ENCODE measurements around the gene RNU1-4. TPM values are rescaled to one million over a fixed set of nuclear protein-coding genes. Genes with fewer than 3 reads are reported as not detected.
"Not testable (repeated sequence)": the region's sequence is repeated elsewhere in the genome, so short reads cannot be mapped to it uniquely, and the experiment has no call there.

RNU1-4 gene
- polyA plus RNA-seq, 1 donor (not counting 4 experiments of a cell fraction or from before 2014, with no cell fraction given), result 67.0 TPM

DNA sequence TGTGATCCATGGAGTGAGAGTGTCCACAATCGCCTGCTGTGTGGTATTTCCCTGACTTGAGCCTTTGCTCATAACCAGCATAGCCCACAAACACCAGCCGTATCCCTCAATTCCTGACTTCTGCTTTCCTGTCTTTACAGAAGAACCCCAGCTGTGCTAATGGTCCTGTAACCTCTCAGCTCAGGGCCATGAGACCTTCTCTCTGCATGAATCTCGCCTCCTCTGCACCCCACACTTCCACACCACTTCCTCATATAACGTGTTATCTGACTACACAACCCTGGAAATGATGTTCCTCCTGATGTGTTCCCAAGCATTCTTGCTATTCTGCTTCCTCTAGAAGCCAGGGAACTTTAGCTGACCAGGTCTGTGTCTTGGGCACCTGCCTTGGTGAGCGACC is 41.3 kb downstream of the RNU1-4 start:
- FAIRE-seq; DNase-seq (ENCODE audit: low read depth, low spot score); H3K36me3 ChIP-seq (ENCODE audit: control insufficient read depth in 2 of 2, extremely low read depth in 1 of 2, insufficient read depth in 2 of 2, low read length in 2 of 2); H3K27me3 ChIP-seq (ENCODE audit: control insufficient read depth, extremely low read depth, insufficient read depth, low read length); H3K4me1 ChIP-seq (ENCODE audit: control insufficient read depth, extremely low read depth, insufficient read depth, low read length); H4K20me1 ChIP-seq (ENCODE audit: control insufficient read depth, extremely low read depth, insufficient read depth, low read length); H3K4me3 ChIP-seq (ENCODE audit: control insufficient read depth in 2 of 3, extremely low read depth in 1 of 3, insufficient read depth in 2 of 3, low read depth in 1 of 3, low read length in 3 of 3); H2AFZ ChIP-seq (ENCODE audit: control insufficient read depth, low read length); H3K9ac ChIP-seq (ENCODE audit: control insufficient read depth, extremely low read depth, insufficient read depth, low read length); H3K79me2 ChIP-seq (ENCODE audit: control insufficient read depth, insufficient read depth, low read length); H3K9me3 ChIP-seq (ENCODE audit: control insufficient read depth, low read depth, low read length); H3K4me2 ChIP-seq (ENCODE audit: control insufficient read depth, extremely low read depth, insufficient read depth, low read depth, low read length); H3K27ac ChIP-seq (ENCODE audit: control insufficient read depth, insufficient read depth, low read length); dilution Hi-C loops (cut with MboI; ENCODE audit: extremely low pct_ligation_motif_present, low sequenced_read_pairs); H3K9me1 ChIP-seq (ENCODE audit: control insufficient read depth, extremely low read depth, insufficient read depth, low read length): not testable (repeated sequence)

DNA sequence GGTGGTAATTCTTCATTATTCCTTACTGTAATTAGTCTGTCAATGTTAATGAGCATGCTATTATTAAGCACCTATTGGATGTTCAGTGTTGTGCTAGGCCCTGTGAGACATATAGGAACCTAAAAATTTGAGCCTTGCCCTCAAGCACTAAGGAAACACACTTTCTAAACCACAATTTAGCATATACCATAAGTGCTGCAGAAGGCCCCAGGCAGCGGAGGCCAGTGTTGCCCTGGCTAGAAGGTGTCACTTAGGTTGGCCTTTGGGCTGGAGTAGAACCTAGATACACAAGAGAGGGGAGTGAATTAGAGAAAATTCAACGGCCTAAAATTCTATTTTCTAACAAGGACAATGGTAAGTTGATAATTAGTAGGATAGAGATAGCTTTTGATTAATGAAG is 44.6 kb downstream of the RNU1-4 start:
- H3K36me3 ChIP-seq (ENCODE audit: control insufficient read depth in 2 of 2, extremely low read depth in 1 of 2, insufficient read depth in 2 of 2, low read length in 2 of 2); H3K4me1 ChIP-seq (ENCODE audit: control insufficient read depth, extremely low read depth, insufficient read depth, low read length); DNase-seq (ENCODE audit: low read depth, low spot score); H3K27me3 ChIP-seq (ENCODE audit: control insufficient read depth, extremely low read depth, insufficient read depth, low read length); H3K9ac ChIP-seq (ENCODE audit: control insufficient read depth, extremely low read depth, insufficient read depth, low read length); H3K27ac ChIP-seq (ENCODE audit: control insufficient read depth, insufficient read depth, low read length); dilution Hi-C loops (cut with MboI; ENCODE audit: extremely low pct_ligation_motif_present, low sequenced_read_pairs); H4K20me1 ChIP-seq (ENCODE audit: control insufficient read depth, extremely low read depth, insufficient read depth, low read length); H3K9me3 ChIP-seq (ENCODE audit: control insufficient read depth, low read depth, low read length); H3K4me2 ChIP-seq (ENCODE audit: control insufficient read depth, extremely low read depth, insufficient read depth, low read depth, low read length); H3K4me3 ChIP-seq (ENCODE audit: control insufficient read depth in 2 of 3, extremely low read depth in 1 of 3, insufficient read depth in 2 of 3, low read depth in 1 of 3, low read length in 3 of 3); FAIRE-seq; H2AFZ ChIP-seq (ENCODE audit: control insufficient read depth, low read length); H3K79me2 ChIP-seq (ENCODE audit: control insufficient read depth, insufficient read depth, low read length); H3K9me1 ChIP-seq (ENCODE audit: control insufficient read depth, extremely low read depth, insufficient read depth, low read length): not testable (repeated sequence)

DNA sequence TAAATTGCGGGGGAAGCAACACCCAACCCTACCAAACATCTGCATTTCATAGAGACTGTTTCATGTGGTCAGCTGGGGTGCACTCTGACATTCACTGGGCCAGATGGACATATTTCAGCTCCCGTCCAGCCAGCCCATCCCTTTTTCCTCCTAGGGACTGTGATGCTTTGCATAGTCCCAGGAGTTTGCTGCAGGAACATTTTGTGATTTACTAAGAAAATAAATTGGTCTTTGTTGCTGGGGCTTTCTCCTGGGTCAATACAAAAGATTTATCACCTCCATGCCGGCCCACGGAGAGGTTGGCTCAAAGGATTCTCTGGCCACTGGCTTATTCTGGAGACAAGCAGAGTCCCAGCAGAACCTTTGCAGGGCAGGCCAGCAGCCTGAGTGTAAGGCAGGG is 46.0 kb downstream of the RNU1-4 start:
- H3K4me2 ChIP-seq (ENCODE audit: control insufficient read depth, extremely low read depth, insufficient read depth, low read depth, low read length); dilution Hi-C loops (cut with MboI; ENCODE audit: extremely low pct_ligation_motif_present, low sequenced_read_pairs): not testable (repeated sequence)

DNA sequence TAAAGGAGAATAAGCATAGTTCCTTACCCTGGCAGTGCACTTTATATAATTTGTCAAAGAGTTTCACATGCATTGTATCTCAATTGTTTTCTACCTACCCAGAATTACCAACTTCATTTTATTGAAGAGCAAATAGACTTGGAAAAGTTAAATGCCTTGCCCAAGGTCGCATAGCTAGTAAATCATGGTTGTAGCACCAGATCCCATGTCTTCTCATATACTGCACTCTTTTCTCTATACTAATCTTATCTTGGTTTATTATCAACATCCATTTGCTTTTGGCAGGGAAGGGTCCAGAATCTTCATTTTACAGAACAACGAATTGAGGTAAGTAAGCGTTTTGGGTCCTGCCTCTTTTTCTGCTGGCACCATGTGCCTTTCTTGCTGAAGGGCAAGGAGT is 46.9 kb downstream of the RNU1-4 start:
- H4K20me1 ChIP-seq (ENCODE audit: control insufficient read depth, extremely low read depth, insufficient read depth, low read length); H3K9me3 ChIP-seq (ENCODE audit: control insufficient read depth, low read depth, low read length); H3K9me1 ChIP-seq (ENCODE audit: control insufficient read depth, extremely low read depth, insufficient read depth, low read length); FAIRE-seq; H3K4me3 ChIP-seq (ENCODE audit: control insufficient read depth in 2 of 3, extremely low read depth in 1 of 3, insufficient read depth in 2 of 3, low read depth in 1 of 3, low read length in 3 of 3); H3K27ac ChIP-seq (ENCODE audit: control insufficient read depth, insufficient read depth, low read length); H3K9ac ChIP-seq (ENCODE audit: control insufficient read depth, extremely low read depth, insufficient read depth, low read length); dilution Hi-C loops (cut with MboI; ENCODE audit: extremely low pct_ligation_motif_present, low sequenced_read_pairs); DNase-seq (ENCODE audit: low read depth, low spot score); H2AFZ ChIP-seq (ENCODE audit: control insufficient read depth, low read length); H3K36me3 ChIP-seq (ENCODE audit: control insufficient read depth in 2 of 2, extremely low read depth in 1 of 2, insufficient read depth in 2 of 2, low read length in 2 of 2); H3K4me2 ChIP-seq (ENCODE audit: control insufficient read depth, extremely low read depth, insufficient read depth, low read depth, low read length); H3K27me3 ChIP-seq (ENCODE audit: control insufficient read depth, extremely low read depth, insufficient read depth, low read length); H3K79me2 ChIP-seq (ENCODE audit: control insufficient read depth, insufficient read depth, low read length); H3K4me1 ChIP-seq (ENCODE audit: control insufficient read depth, extremely low read depth, insufficient read depth, low read length): not testable (repeated sequence)

More for the DNA sequence above, 46.0 kb downstream of the RNU1-4 start:
- FAIRE-seq; H4K20me1 ChIP-seq (ENCODE audit: control insufficient read depth, extremely low read depth, insufficient read depth, low read length); H3K9me1 ChIP-seq (ENCODE audit: control insufficient read depth, extremely low read depth, insufficient read depth, low read length); H3K9ac ChIP-seq (ENCODE audit: control insufficient read depth, extremely low read depth, insufficient read depth, low read length); H2AFZ ChIP-seq (ENCODE audit: control insufficient read depth, low read length); H3K79me2 ChIP-seq (ENCODE audit: control insufficient read depth, insufficient read depth, low read length); H3K27me3 ChIP-seq (ENCODE audit: control insufficient read depth, extremely low read depth, insufficient read depth, low read length); H3K27ac ChIP-seq (ENCODE audit: control insufficient read depth, insufficient read depth, low read length); H3K4me1 ChIP-seq (ENCODE audit: control insufficient read depth, extremely low read depth, insufficient read depth, low read length); H3K4me3 ChIP-seq (ENCODE audit: control insufficient read depth in 2 of 3, extremely low read depth in 1 of 3, insufficient read depth in 2 of 3, low read depth in 1 of 3, low read length in 3 of 3); H3K36me3 ChIP-seq (ENCODE audit: control insufficient read depth in 2 of 2, extremely low read depth in 1 of 2, insufficient read depth in 2 of 2, low read length in 2 of 2); H3K9me3 ChIP-seq (ENCODE audit: control insufficient read depth, low read depth, low read length); DNase-seq (ENCODE audit: low read depth, low spot score): not testable (repeated sequence)

DNA sequence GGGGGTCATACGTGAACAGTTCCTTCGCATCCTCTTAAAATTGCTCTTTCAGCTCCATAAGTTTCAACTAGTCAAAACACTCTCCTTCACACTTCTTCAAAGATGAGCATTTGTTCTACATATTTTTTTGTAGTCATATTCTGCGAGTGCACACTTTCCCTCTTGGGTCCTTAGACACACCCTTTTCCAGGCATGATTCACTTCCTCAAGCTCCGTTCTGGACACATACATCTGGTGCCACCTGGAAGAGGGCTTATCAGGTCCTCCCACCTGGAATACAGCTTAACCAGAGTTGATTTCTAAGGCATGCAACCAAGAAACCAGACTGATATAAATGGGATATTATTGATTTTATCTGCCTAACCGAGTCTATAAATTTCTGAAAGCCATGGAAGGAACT is 47.4 kb downstream of the RNU1-4 start:
- not testable (repeated sequence) for H3K9me3 ChIP-seq (ENCODE audit: control insufficient read depth, low read depth, low read length); FAIRE-seq

More for the DNA sequence above, 47.4 kb downstream of the RNU1-4 start:
- H3K4me3 ChIP-seq (ENCODE audit: control insufficient read depth in 2 of 3, extremely low read depth in 1 of 3, insufficient read depth in 2 of 3, low read depth in 1 of 3, low read length in 3 of 3); H3K36me3 ChIP-seq (ENCODE audit: control insufficient read depth in 2 of 2, extremely low read depth in 1 of 2, insufficient read depth in 2 of 2, low read length in 2 of 2); H3K79me2 ChIP-seq (ENCODE audit: control insufficient read depth, insufficient read depth, low read length); H3K27me3 ChIP-seq (ENCODE audit: control insufficient read depth, extremely low read depth, insufficient read depth, low read length); dilution Hi-C loops (cut with MboI; ENCODE audit: extremely low pct_ligation_motif_present, low sequenced_read_pairs); H3K9ac ChIP-seq (ENCODE audit: control insufficient read depth, extremely low read depth, insufficient read depth, low read length); H3K9me1 ChIP-seq (ENCODE audit: control insufficient read depth, extremely low read depth, insufficient read depth, low read length); H3K27ac ChIP-seq (ENCODE audit: control insufficient read depth, insufficient read depth, low read length); DNase-seq (ENCODE audit: low read depth, low spot score); H3K4me1 ChIP-seq (ENCODE audit: control insufficient read depth, extremely low read depth, insufficient read depth, low read length); H3K4me2 ChIP-seq (ENCODE audit: control insufficient read depth, extremely low read depth, insufficient read depth, low read depth, low read length); H4K20me1 ChIP-seq (ENCODE audit: control insufficient read depth, extremely low read depth, insufficient read depth, low read length); H2AFZ ChIP-seq (ENCODE audit: control insufficient read depth, low read length): not testable (repeated sequence)

Measured in keratinocyte (primary cell).